Fibroblast of pulmonary artery (primary cell): Measurements from ENCODE around the gene ANKRD39.

Experiments
- DNase-seq: peaks from one replicate; pipeline ENCODE4 v3.0.0-alpha.2; 2010; ENCODE audit warnings: low read depth
- H3K4me3 ChIP-seq: replicated peaks from 2 replicates; pipeline ENCODE4 v1.5.1; 2011; ENCODE audit warnings: low read depth, mild to moderate bottlenecking, control low read depth, low read length, moderate library complexity
- CTCF ChIP-seq: IDR thresholded peaks from 2 replicates; pipeline ENCODE4 v1.5.1; 2011; ENCODE audit warnings: mild to moderate bottlenecking, control low read depth, low read length, inconsistent platforms; ENCODE audit errors: missing control alignments

The ANKRD39 gene

DNA sequence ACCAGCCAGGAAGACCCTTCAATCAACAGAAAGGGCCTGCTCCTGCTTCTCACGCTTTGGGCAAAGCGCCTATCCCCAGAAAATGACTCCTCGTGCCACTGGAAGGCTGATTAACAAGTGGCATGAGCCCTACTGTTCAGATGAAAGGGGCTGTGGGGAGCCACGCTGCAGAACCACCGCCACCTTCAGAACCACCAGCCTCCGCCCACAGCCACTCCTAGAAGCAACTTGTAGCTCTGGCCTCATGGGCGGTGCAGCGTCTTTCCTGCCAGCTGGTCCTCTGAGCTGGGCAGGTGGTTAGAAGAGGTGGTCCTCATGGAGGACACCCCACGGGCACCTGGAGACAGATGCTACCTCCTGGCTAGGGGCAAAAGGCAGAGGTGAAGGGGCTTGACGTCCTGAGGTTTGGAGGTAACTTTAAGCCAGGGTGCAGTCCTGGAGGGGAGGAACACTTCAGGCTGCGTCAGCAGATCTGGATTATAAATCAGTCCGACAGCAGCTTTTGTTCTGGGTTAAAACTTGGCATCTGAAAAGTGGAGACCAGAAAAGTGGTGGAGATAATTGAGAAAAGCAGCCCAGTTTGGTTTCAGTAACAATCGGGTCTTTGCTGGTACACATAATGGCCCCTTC lies 12.9 kb upstream of the ANKRD39 start:
- TF ChIP-seq CTCF = no peak
- H3K4me3 ChIP-seq = peak overlapping the region; percentile 89
- no peak for DNase-seq

DNA sequence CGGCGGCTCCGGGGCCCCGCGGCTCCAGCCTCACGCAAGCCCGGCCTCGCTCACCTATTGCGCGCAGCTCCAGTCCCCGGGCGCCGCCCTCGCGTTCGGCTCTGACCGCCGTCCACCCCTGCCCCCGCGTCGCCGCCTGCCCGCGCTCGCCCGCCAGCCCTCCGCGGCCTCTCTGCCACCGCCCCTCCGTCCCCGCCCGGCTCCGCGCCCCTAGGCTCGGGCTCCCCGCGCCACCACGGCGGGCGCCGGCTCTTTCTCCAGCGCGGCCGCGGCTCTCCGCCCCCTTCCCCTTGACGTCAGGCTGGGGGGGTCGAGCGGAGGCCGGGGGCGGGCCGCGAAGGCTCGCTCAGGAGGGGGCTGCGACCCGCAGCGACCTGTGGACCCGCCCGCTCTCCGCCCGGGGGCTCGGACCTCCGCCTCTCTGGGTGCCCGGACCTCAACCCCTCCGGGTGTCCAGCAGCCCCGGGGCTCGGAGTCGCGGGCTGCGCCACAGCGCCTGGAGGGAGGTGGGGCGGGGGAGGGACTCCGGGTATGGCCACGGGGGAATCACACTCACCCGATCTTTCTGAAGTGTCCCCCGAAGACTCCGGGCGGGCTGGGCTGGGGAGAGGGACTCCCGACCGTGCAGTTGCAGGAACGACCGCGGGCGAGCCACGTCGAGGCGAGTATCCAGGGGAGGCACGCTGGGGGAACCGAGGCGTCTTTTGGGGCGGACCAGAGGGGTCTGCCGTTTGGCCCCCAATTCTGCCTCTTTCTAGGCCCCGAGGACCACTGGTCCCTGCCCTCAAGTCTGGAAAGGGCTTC lies 12.2 kb upstream of the ANKRD39 start, which contains the start of gene SEMA4C:
Gene SEMA4C, minus strand, starts transcription at position 259 of the 804 bp plus-strand sequence. CDS start 2,194 bp downstream, outside the sequence.
- H3K4me3 ChIP-seq = peak within 1 kb of the TSS; percentile 89
- DNase-seq = peak; percentile 47

GRCh38 chr2:96869281-96869821 lies 11.5 kb upstream of the ANKRD39 start:
- peak overlapping the region; percentile 89 for H3K4me3 ChIP-seq
- DNase-seq = peak; percentile 86
- no peak for TF ChIP-seq CTCF

More for the DNA sequence above, 12.2 kb upstream of the ANKRD39 start, which contains the start of gene SEMA4C:
- no peak for TF ChIP-seq CTCF

DNA sequence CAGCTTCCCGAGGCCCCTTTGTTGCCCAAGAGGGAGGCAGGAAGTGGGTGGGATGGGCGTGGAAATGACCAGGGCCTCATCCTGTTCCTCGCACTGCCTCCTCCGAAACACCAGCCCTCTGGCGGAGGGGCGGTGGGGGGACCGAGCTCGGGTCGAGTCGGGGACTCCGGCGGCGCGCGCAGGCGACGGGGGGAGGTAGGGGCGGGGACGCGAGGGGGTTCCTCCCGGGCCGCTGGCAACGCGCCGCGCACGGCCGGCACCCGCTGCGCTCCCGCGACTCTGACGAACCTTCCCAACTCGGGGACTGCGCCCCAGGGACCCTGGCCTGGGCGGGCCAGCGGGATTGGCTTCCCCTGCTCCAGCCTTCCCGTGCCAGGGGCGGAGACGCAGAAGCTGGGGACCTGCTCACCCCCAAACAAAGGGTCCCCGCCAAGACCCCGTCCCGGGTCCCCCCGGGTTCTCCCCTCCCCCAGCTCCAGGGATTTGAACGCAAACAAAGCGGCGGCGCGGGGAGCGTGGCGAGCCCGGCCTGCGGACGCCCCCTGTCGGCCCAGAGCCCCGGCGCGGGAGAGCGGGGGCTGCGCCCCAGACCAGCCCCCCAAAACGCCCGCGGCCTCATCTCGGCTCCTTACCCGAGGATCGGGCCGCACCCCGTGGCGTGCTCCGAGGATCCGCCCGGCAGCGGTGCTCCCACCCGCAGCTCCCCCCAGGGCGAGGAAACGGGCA lies 10.9 kb upstream of the ANKRD39 start:
- peak; percentile 95 for DNase-seq
- H3K4me3 ChIP-seq = peak overlapping the region; percentile 89
- peak; percentile 15 for TF ChIP-seq CTCF

DNA sequence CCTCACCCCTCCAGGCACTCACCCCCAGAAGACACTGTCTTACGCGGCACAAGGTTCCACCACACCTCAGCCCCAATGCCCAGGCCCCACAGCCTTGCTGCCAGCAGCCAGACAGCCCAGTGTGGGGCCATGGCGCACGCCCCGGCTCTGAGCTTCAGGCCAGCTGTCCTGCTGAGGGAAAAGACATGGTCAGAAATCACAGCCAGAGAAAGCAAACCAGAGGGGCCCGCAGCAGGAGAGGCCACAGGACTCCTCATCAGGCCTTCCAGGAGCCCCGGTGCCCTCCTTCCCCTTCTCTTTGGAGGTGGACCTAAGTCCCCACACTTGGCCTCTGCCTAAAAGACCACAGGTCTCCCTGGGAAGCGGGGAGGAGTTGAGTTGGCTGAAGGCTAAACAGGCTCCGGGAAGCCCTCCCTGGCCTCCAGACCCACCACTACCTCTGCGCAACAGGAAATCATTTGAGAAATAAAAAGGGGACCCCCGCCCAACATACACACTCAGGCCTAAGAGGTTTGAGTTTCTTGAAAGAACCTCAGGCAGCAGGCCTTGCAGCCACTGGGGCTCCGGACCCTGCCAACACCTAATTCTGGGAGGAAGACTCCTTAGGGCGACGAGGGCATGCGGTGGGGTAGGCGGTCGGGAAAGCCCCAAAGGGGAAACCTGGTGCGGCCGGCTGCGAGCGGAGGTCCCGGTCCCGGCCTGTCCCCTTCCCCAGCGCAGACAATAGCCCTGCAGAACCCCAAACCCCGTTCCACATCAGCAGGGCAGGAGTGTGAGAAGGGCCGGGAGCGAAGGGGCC lies 10.1 kb upstream of the ANKRD39 start:
- peak; percentile 29 for DNase-seq
- peak overlapping the region; percentile 89 for H3K4me3 ChIP-seq
- TF ChIP-seq CTCF = no peak
